ENCODE results near the gene CTNNA2.

Gene CTNNA2

GRCh38 chr2:80040226-80040625, 527.4 kb downstream of the CTNNA2 start:
- Histone ChIP-seq H3K9ac (ENCODE audit: low read length) (no peak overlapping the region), H3K36me3 (ENCODE audit: control insufficient read depth, insufficient read depth, low read length) (no peaks in the 10 kb centered on the region), H3K9me3 (ENCODE audit: control insufficient read depth, low read length) (no peaks in the 10 kb centered on the region), H3K4me3 (ENCODE audit: low read length) (no peak overlapping the region), H3K27me3 (ENCODE audit: control insufficient read depth, insufficient read depth, low read length) (no peaks in the 10 kb centered on the region), H3K4me1 (ENCODE audit: control insufficient read depth, insufficient read depth, low read length) (no peaks in the 10 kb centered on the region)

- Histone ChIP-seq H3K27me3 (ENCODE audit: control insufficient read depth, insufficient read depth, low read length) (no peaks in the 10 kb centered on the region), H3K4me3 (ENCODE audit: low read length) (no peak overlapping the region), H3K9ac (ENCODE audit: low read length) (no peak overlapping the region), H3K4me1 (ENCODE audit: control insufficient read depth, insufficient read depth, low read length) (no peaks in the 10 kb centered on the region), H3K9me3 (ENCODE audit: control insufficient read depth, low read length) (no peaks in the 10 kb centered on the region), H3K36me3 (ENCODE audit: control insufficient read depth, insufficient read depth, low read length) (no peaks in the 10 kb centered on the region)
Observed at GRCh38 chr2:80042635-80043034, 529.8 kb downstream of the CTNNA2 start.

DNA sequence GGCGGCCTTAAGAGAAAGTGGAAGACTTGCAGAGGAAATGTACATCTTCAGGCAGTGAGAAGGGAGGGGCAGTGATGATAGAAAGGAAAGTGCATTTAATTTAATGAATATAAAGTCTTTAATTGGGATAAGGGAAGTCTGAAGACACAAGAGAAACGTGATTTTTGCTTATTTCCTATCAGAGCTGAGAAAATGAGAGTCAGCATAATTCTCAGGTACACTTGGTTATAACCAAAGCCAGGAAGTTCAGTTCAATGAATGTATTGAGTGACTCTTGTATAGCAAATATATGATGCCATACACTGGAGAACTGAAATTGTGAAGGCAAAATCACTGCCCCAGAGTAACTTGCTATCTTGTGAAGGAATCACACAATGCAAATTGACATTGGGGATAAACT, 535.4 kb downstream of the CTNNA2 start:
- H3K36me3 ChIP-seq (ENCODE audit: control insufficient read depth, insufficient read depth, low read length): no peaks in the 10 kb centered on the region
- no peak overlapping the region for H3K4me3 ChIP-seq (ENCODE audit: low read length)
- H3K9me3 ChIP-seq (ENCODE audit: control insufficient read depth, low read length): no peaks in the 10 kb centered on the region
- H3K4me1 ChIP-seq (ENCODE audit: control insufficient read depth, insufficient read depth, low read length): no peaks in the 10 kb centered on the region
- no peak overlapping the region for H3K9ac ChIP-seq (ENCODE audit: low read length)
- no peaks in the 10 kb centered on the region for H3K27me3 ChIP-seq (ENCODE audit: control insufficient read depth, insufficient read depth, low read length)

DNA sequence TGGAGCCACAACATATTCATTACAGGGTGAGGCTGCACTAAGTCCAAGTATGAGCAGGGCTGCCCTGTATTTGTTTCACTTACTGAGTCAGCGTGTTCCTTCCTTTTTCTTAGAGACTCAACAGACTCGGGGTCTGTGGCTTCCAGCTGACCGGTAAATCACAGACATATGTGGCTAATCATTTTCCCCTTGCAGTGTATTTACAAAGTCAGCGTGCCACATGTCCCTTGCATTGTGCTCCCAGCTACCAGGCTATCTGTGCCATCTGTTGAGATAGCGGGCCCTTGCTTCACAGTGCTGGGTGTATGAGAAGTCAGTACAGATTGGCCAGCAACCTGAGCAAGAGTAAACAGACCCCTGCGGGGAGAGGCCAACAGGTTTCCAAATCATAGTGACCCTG, 537.4 kb downstream of the CTNNA2 start:
- Histone ChIP-seq H3K36me3 (ENCODE audit: control insufficient read depth, insufficient read depth, low read length) (no peaks in the 10 kb centered on the region), H3K9me3 (ENCODE audit: control insufficient read depth, low read length) (no peaks in the 10 kb centered on the region), H3K4me1 (ENCODE audit: control insufficient read depth, insufficient read depth, low read length) (no peaks in the 10 kb centered on the region), H3K4me3 (ENCODE audit: low read length) (no peak overlapping the region), H3K27me3 (ENCODE audit: control insufficient read depth, insufficient read depth, low read length) (no peaks in the 10 kb centered on the region), H3K9ac (ENCODE audit: low read length) (no peak overlapping the region)

DNA sequence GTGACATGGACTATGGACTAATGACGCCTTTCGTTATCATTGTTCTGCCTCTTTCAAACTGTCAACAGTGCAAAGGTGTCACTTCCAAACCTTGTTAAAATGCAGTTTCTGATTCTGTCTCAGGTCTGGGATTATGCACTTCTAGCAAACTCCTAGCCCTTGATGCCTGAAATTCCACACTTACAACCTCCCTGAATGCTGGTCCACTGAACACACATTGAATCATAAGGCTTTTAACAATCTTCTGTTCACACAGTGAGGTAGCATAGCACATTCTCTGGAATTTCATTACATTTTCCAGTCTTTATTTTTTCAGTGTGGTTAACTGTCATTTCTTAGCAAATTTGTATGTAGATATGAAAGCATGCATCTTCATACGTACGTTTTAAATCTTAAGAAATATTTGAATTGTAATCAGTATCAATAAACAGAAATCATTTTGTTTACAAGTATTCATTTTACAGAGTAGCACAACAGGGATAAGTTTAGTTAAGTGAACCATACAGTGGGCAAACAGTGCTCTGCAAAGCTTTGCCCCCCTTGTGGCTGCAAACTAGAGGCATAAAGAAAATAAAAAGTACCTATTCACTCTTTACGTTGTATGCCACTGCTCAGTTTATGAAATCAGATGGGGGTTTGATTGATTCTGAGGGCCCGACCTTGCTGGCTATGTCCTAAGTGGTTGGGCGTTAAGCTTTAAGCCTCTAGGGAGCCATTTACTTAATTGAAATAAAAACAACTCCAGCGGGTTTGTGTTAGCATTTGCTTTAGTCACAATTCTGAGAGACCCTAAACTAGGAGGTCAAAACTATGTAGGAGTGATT, 540.9 kb downstream of the CTNNA2 start:
- Histone ChIP-seq H3K36me3 (ENCODE audit: control insufficient read depth, insufficient read depth, low read length) (no peaks in the 10 kb centered on the region), H3K4me1 (ENCODE audit: control insufficient read depth, insufficient read depth, low read length) (no peaks in the 10 kb centered on the region), H3K4me3 (ENCODE audit: low read length) (no peak overlapping the region)

DNA sequence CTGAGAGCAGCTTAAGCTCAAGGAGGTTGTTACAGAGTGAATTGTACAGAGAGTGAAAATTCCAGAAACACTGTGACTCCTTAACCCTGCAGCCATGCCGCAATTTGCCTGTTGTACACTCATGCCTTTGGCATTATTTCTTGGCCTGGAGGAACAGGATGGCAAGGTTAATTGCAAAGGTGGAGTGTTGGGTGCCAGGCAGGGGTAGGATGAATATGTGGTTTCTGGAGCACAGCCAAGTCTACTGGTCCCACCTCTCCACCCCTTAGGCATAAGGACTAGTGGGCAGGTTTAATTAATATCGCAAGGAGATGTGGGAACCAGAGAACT, 541.5 kb downstream of the CTNNA2 start:
- Histone ChIP-seq H3K27me3 (ENCODE audit: control insufficient read depth, insufficient read depth, low read length) (no peaks in the 10 kb centered on the region), H3K9ac (ENCODE audit: low read length) (no peak overlapping the region), H3K9me3 (ENCODE audit: control insufficient read depth, low read length) (no peaks in the 10 kb centered on the region), H3K36me3 (ENCODE audit: control insufficient read depth, insufficient read depth, low read length) (no peaks in the 10 kb centered on the region), H3K4me1 (ENCODE audit: control insufficient read depth, insufficient read depth, low read length) (no peaks in the 10 kb centered on the region), H3K4me3 (ENCODE audit: low read length) (no peak overlapping the region)

More for the DNA sequence above, 540.9 kb downstream of the CTNNA2 start:
- no peak overlapping the region for H3K9ac ChIP-seq (ENCODE audit: low read length)
- H3K27me3 ChIP-seq (ENCODE audit: control insufficient read depth, insufficient read depth, low read length): no peaks in the 10 kb centered on the region
- no peaks in the 10 kb centered on the region for H3K9me3 ChIP-seq (ENCODE audit: control insufficient read depth, low read length)

DNA sequence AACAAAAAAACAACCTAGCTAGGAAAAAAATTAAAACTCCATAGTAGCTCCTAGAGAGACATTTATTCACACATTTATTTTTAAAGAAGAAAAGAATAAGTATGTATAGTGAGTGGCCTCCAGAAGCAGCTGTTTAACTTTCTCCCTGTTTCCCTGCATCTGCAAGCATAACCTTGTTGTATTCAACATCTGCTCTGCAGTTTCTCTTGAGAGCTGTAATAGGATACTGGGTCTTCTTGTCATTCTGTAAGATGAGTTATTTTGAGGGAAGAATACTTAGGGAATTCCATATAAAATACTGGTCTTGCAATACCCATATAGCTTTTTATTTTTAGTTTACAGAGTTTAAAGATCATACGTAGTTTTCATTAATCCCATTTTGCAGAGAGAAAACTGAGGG, 545.1 kb downstream of the CTNNA2 start:
- no peaks in the 10 kb centered on the region for H3K36me3 ChIP-seq (ENCODE audit: control insufficient read depth, insufficient read depth, low read length)
- no peaks in the 10 kb centered on the region for H3K27me3 ChIP-seq (ENCODE audit: control insufficient read depth, insufficient read depth, low read length)

GRCh38 chr2:80058562-80058961, 545.7 kb downstream of the CTNNA2 start:
- no peaks in the 10 kb centered on the region for H3K4me1 ChIP-seq (ENCODE audit: control insufficient read depth, insufficient read depth, low read length)
- no peaks in the 10 kb centered on the region for H3K36me3 ChIP-seq (ENCODE audit: control insufficient read depth, insufficient read depth, low read length)
- no peaks in the 10 kb centered on the region for H3K9me3 ChIP-seq (ENCODE audit: control insufficient read depth, low read length)
- no peaks in the 10 kb centered on the region for H3K27me3 ChIP-seq (ENCODE audit: control insufficient read depth, insufficient read depth, low read length)
- no peak overlapping the region for H3K9ac ChIP-seq (ENCODE audit: low read length)
- H3K4me3 ChIP-seq (ENCODE audit: low read length): no peak overlapping the region

More for the DNA sequence above, 545.1 kb downstream of the CTNNA2 start:
- no peak overlapping the region for H3K9ac ChIP-seq (ENCODE audit: low read length)
- H3K9me3 ChIP-seq (ENCODE audit: control insufficient read depth, low read length): no peaks in the 10 kb centered on the region
- no peaks in the 10 kb centered on the region for H3K4me1 ChIP-seq (ENCODE audit: control insufficient read depth, insufficient read depth, low read length)
- no peak overlapping the region for H3K4me3 ChIP-seq (ENCODE audit: low read length)

- no peak overlapping the region for H3K4me3 ChIP-seq (ENCODE audit: low read length)
- no peaks in the 10 kb centered on the region for H3K9me3 ChIP-seq (ENCODE audit: control insufficient read depth, low read length)
- no peak overlapping the region for H3K9ac ChIP-seq (ENCODE audit: low read length)
- no peaks in the 10 kb centered on the region for H3K36me3 ChIP-seq (ENCODE audit: control insufficient read depth, insufficient read depth, low read length)
- H3K27me3 ChIP-seq (ENCODE audit: control insufficient read depth, insufficient read depth, low read length): no peaks in the 10 kb centered on the region
- no peaks in the 10 kb centered on the region for H3K4me1 ChIP-seq (ENCODE audit: control insufficient read depth, insufficient read depth, low read length)
Observed at GRCh38 chr2:80059447-80059846, 546.6 kb downstream of the CTNNA2 start.

GRCh38 chr2:80061881-80062280, 549.0 kb downstream of the CTNNA2 start:
- H3K9me3 ChIP-seq (ENCODE audit: control insufficient read depth, low read length): no peaks in the 10 kb centered on the region
- H3K4me1 ChIP-seq (ENCODE audit: control insufficient read depth, insufficient read depth, low read length): no peaks in the 10 kb centered on the region
- no peaks in the 10 kb centered on the region for H3K27me3 ChIP-seq (ENCODE audit: control insufficient read depth, insufficient read depth, low read length)
- no peaks in the 10 kb centered on the region for H3K36me3 ChIP-seq (ENCODE audit: control insufficient read depth, insufficient read depth, low read length)
- no peak overlapping the region for H3K4me3 ChIP-seq (ENCODE audit: low read length)
- H3K9ac ChIP-seq (ENCODE audit: low read length): no peak overlapping the region

- H3K36me3 ChIP-seq (ENCODE audit: control insufficient read depth, insufficient read depth, low read length): no peaks in the 10 kb centered on the region
- no peaks in the 10 kb centered on the region for H3K4me1 ChIP-seq (ENCODE audit: control insufficient read depth, insufficient read depth, low read length)
- no peak overlapping the region for H3K9ac ChIP-seq (ENCODE audit: low read length)
- no peaks in the 10 kb centered on the region for H3K27me3 ChIP-seq (ENCODE audit: control insufficient read depth, insufficient read depth, low read length)
- no peak overlapping the region for H3K4me3 ChIP-seq (ENCODE audit: low read length)
- no peaks in the 10 kb centered on the region for H3K9me3 ChIP-seq (ENCODE audit: control insufficient read depth, low read length)
Observed at GRCh38 chr2:80062298-80062697, 549.4 kb downstream of the CTNNA2 start.

GRCh38 chr2:80068038-80068731, 555.3 kb downstream of the CTNNA2 start:
- Histone ChIP-seq H3K9ac (ENCODE audit: low read length) (no peak overlapping the region), H3K4me3 (ENCODE audit: low read length) (no peak overlapping the region), H3K4me1 (ENCODE audit: control insufficient read depth, insufficient read depth, low read length) (no peaks in the 10 kb centered on the region), H3K36me3 (ENCODE audit: control insufficient read depth, insufficient read depth, low read length) (no peaks in the 10 kb centered on the region), H3K9me3 (ENCODE audit: control insufficient read depth, low read length) (no peaks in the 10 kb centered on the region), H3K27me3 (ENCODE audit: control insufficient read depth, insufficient read depth, low read length) (no peaks in the 10 kb centered on the region)

Data from mucosa of stomach (tissue), 1 donor.